Activated naive CD8-positive, alpha-beta T cell treated with anti-CD3 and anti-CD28 coated beads, Interleukin-2, amount 50 U/mL, for 24 hours (primary cell): Measurements from ENCODE around the gene RAB3A.

Source experiments
- ATAC-seq: fragments of 150-1000 bp; cut with Tn5 transposase; one replicate; pipeline ENCODE4 v1.10.0; 2021
- DNase-seq: peaks from one replicate; pipeline ENCODE4 v3.0.0; 2021
- H3K27ac Mint-ChIP-seq: one replicate; pipeline ENCODE4 v1.8.0; 2021; ENCODE audit warnings: mild to moderate bottlenecking, mixed read lengths
- H3K27me3 Mint-ChIP-seq: one replicate; pipeline ENCODE4 v1.8.0; 2021; ENCODE audit warnings: mixed read lengths
- H3K36me3 Mint-ChIP-seq: one replicate; pipeline ENCODE4 v1.8.0; 2021; ENCODE audit warnings: low read depth, mixed read lengths
- H3K4me1 Mint-ChIP-seq: one replicate; pipeline ENCODE4 v1.8.0; 2021; ENCODE audit warnings: mixed read lengths
- H3K4me3 Mint-ChIP-seq: one replicate; pipeline ENCODE4 v1.8.0; 2021; ENCODE audit warnings: mild to moderate bottlenecking, moderate library complexity, mixed read lengths
- H3K9me3 Mint-ChIP-seq: one replicate; pipeline ENCODE4 v1.8.0; 2021; ENCODE audit warnings: mixed read lengths

Gene RAB3A

DNA sequence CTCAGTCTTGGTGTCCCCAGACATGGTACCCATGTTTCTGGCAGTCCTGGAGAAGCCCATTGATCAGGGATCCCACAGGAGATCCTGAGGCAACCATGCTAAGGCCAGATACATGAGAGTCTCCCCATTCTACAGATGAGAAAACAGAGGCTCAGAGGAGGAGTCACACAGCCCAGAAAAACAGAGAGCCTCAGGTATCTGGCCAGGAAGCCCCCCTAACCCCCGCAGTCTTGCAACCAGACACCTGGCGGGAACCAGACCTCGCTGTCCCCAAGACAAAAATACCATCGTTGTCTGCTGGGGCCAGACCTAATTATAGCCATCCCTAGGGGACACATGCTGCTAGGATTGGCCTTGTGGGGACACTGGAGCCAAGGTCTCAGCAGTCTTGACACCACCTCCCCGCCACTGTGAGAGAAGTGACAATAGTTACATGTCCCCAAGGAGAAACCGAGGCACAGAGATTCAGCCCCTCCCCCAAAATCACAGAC is 24.0 kb upstream of the RAB3A start:
- Mint-ChIP-seq H3K27me3 (peaks cover 73% of the 10 kb centered on the region), H3K36me3 (no peaks in the 10 kb centered on the region), H3K4me3 (no peak overlapping the region), H3K27ac (no peak overlapping the region), H3K4me1 (peaks cover 41% of the 10 kb centered on the region), H3K9me3 (no peaks in the 10 kb centered on the region)
- no peak for ATAC-seq
- DNase-seq: no peak

- H3K27me3 Mint-ChIP-seq: peaks cover 72% of the 10 kb centered on the region
Observed at GRCh38 chr19:18226956-18227780, 23.3 kb upstream of the RAB3A start.

GRCh38 chr19:18225702-18226468 is 22.0 kb upstream of the RAB3A start, which contains the start of gene PDE4C:
PDE4C (minus strand) TSS chr19:18226438; CDS start chr19:18226415, 23 bp downstream.
- H3K27me3 Mint-ChIP-seq: peaks cover 68% of the 10 kb centered on the region
- no peaks in the 10 kb centered on the region for H3K36me3 Mint-ChIP-seq
- DNase-seq: no peak
- peaks cover 31% of the 10 kb centered on the region for H3K4me1 Mint-ChIP-seq
- ATAC-seq: no peak
- H3K27ac Mint-ChIP-seq: no peak within 1 kb of the TSS
- H3K4me3 Mint-ChIP-seq: peak within 1 kb of the TSS; percentile 71
- H3K9me3 Mint-ChIP-seq: no peaks in the 10 kb centered on the region

More at GRCh38 chr19:18226956-18227780, 23.3 kb upstream of the RAB3A start:
- H3K4me1 Mint-ChIP-seq: peaks cover 36% of the 10 kb centered on the region
- no peak overlapping the region for H3K27ac Mint-ChIP-seq
- no peak for ATAC-seq
- no peaks in the 10 kb centered on the region for H3K9me3 Mint-ChIP-seq
- no peaks in the 10 kb centered on the region for H3K36me3 Mint-ChIP-seq
- DNase-seq: no peak
- H3K4me3 Mint-ChIP-seq: no peak overlapping the region

DNA sequence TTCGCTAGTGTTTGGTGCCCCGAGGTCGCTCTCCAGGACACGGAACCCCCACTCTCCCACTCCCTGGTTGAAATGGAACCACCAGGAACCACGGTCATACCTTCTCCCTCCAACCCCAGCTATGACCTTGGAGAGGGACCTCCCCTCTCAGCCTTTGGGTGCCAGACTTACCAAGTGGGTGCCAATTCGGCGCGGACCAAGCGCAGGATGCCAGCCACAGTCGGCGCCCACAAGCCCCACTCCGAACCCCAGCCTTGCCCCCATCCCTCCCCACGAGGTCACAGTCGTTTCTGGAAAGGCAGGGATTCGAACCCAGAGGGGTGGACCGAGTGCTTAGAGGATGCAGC is 21.5 kb upstream of the RAB3A start:
- Mint-ChIP-seq H3K27me3 (peaks cover 67% of the 10 kb centered on the region), H3K4me1 (peaks cover 26% of the 10 kb centered on the region), H3K4me3 (peak overlapping the region; percentile 71), H3K36me3 (no peaks in the 10 kb centered on the region), H3K9me3 (no peaks in the 10 kb centered on the region), H3K27ac (no peak overlapping the region)
- DNase-seq (no peak), ATAC-seq (no peak)

GRCh38 chr19:18224525-18225354 is 20.9 kb upstream of the RAB3A start:
- peak overlapping the region; percentile 71 for H3K4me3 Mint-ChIP-seq
- ATAC-seq (peak; percentile 97), DNase-seq (peak; percentile 88)
- H3K4me1 Mint-ChIP-seq: peaks cover 30% of the 10 kb centered on the region
- peak overlapping the region; percentile 74 for H3K27ac Mint-ChIP-seq
- H3K27me3 Mint-ChIP-seq: peaks cover 68% of the 10 kb centered on the region
- no peaks in the 10 kb centered on the region for H3K36me3 Mint-ChIP-seq
- no peaks in the 10 kb centered on the region for H3K9me3 Mint-ChIP-seq

GRCh38 chr19:18223860-18224524 is 20.1 kb upstream of the RAB3A start:
- Mint-ChIP-seq H3K36me3 (no peaks in the 10 kb centered on the region), H3K27me3 (peaks cover 64% of the 10 kb centered on the region)

DNA sequence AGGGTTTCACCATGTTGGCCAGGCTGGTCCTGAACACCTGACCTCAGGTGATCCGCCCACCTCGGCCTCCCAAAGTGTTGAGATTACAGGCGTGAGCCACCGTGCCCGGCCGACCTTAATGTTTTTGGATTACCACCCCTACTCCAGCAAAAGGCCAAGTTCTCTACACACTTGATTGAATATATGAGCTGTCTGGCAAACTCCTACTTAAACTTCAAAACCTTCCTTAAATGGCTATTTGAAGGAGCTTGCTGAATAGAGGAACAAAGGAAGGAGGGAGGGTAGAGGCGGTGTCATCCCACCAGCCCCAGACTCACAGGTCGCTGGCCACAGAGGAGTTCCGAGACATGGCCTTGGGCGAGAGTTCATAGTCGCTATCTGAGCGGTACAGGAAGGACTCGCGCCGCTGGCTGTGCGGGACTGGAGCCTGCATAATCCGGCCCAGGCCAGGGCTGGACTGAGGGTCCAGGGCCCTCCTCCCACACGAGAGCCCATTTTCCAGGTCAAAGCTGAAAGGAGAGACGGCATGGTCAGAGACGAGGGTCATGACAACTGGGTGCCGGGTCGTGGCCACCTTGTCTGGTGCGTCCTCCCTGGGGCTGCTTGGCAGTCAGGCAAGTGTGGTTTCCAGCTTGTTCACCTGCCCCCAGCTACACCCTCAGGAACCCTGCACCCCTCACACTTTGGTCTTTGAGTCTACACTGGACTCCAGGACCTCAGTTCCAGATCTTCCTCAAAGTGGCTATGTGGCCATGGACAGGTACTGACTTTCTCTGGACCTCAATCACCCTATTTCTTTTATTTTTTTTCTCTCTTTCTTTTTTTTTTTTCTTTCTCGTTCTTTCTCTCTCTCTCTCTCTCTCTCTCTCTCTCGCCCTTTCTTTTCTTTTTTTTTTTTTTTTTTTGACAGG is 18.2 kb upstream of the RAB3A start:
- H3K4me3 Mint-ChIP-seq: no peak overlapping the region
- H3K4me1 Mint-ChIP-seq: peaks cover 29% of the 10 kb centered on the region
- peaks cover 53% of the 10 kb centered on the region for H3K27me3 Mint-ChIP-seq
- ATAC-seq (no peak), DNase-seq (no peak)
- no peaks in the 10 kb centered on the region for H3K36me3 Mint-ChIP-seq
- no peaks in the 10 kb centered on the region for H3K9me3 Mint-ChIP-seq
- no peak overlapping the region for H3K27ac Mint-ChIP-seq

More at GRCh38 chr19:18223860-18224524, 20.1 kb upstream of the RAB3A start:
- peak overlapping the region; percentile 71 for H3K4me3 Mint-ChIP-seq
- H3K9me3 Mint-ChIP-seq: no peaks in the 10 kb centered on the region
- peaks cover 31% of the 10 kb centered on the region for H3K4me1 Mint-ChIP-seq
- DNase-seq (no peak), ATAC-seq (no peak)
- H3K27ac Mint-ChIP-seq: peak overlapping the region; percentile 74

- Mint-ChIP-seq H3K36me3 (no peaks in the 10 kb centered on the region), H3K4me1 (peaks cover 25% of the 10 kb centered on the region), H3K9me3 (no peaks in the 10 kb centered on the region), H3K27me3 (peaks cover 44% of the 10 kb centered on the region), H3K4me3 (no peak overlapping the region), H3K27ac (no peak overlapping the region)
- DNase-seq (no peak), ATAC-seq (no peak)
Observed at GRCh38 chr19:18220632-18221275, 16.9 kb upstream of the RAB3A start.

GRCh38 chr19:18219911-18220631 is 16.2 kb upstream of the RAB3A start:
- ATAC-seq: no peak
- no peaks in the 10 kb centered on the region for H3K9me3 Mint-ChIP-seq
- no peak overlapping the region for H3K4me3 Mint-ChIP-seq
- DNase-seq: no peak
- no peaks in the 10 kb centered on the region for H3K36me3 Mint-ChIP-seq
- H3K4me1 Mint-ChIP-seq: peaks cover 20% of the 10 kb centered on the region
- peaks cover 37% of the 10 kb centered on the region for H3K27me3 Mint-ChIP-seq
- no peak overlapping the region for H3K27ac Mint-ChIP-seq

DNA sequence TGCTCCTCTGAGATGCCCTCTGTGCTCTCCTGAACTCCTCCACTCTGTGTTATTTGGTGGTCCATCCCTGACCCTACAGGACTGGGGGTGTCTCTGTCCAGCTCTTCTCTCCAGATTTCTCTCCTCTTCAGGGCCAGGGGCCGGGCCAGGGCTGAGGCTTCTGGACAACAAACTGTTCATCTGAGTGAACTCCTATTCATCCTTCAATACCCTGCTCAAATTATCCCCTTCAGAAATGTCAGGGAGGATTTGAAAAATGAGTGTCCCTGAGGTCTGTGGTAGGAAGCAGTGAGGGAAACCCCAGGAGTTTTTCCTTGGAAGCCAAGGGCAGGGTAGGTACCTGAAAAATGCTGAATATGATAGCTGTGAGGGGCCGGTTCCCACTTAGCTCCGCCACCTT is 14.8 kb upstream of the RAB3A start:
- Mint-ChIP-seq H3K4me3 (no peak overlapping the region), H3K27me3 (peaks cover 25% of the 10 kb centered on the region), H3K9me3 (no peaks in the 10 kb centered on the region), H3K4me1 (peaks cover 12% of the 10 kb centered on the region), H3K27ac (no peak overlapping the region), H3K36me3 (no peaks in the 10 kb centered on the region)
- ATAC-seq (no peak), DNase-seq (no peak)

DNA sequence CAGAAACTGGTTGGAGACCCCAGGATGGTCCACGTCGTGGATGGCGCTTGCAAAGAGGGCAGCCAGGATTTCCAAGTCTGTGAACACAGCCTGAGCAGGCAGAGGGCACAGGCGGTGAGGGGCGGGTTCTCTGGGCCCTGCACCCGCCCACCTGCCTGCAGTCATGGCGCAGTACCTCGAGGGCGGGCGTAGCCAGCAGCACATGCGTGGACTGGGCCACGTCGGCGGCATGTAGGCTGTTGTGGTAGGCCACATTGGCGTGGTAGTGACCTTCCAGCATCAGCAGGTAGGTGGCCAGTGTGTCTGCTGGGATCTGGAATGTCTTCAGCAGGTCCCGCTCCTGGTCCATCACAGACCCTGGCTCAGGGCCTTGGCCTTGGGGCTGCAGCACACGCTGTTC is 14.3 kb upstream of the RAB3A start:
- no peak overlapping the region for H3K4me3 Mint-ChIP-seq
- no peaks in the 10 kb centered on the region for H3K36me3 Mint-ChIP-seq
- no peak for DNase-seq
- no peak for ATAC-seq
- no peaks in the 10 kb centered on the region for H3K9me3 Mint-ChIP-seq
- H3K4me1 Mint-ChIP-seq: peaks cover 12% of the 10 kb centered on the region
- H3K27ac Mint-ChIP-seq: no peak overlapping the region
- peaks cover 23% of the 10 kb centered on the region for H3K27me3 Mint-ChIP-seq

DNA sequence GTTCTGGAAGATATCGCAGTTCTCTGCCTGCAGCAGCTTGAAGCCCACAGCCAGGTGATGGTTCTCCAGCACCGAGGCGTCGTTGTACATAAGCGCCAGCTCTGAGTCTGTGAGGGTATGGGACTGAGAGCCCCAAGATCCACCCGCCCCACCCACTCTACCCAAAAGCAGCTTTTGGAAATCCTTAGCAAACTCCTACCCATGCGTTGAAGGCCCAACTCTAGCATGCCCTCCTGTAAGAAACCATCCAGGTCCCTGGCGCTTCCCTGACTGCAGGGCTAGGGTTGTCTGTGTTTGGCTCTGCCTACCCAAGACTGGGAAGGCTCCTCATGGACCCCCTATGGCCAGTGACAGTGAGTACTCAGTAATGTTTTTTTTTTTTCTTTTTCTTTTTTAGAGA is 12.9 kb upstream of the RAB3A start:
- Mint-ChIP-seq H3K27ac (no peak overlapping the region), H3K9me3 (no peaks in the 10 kb centered on the region), H3K36me3 (no peaks in the 10 kb centered on the region), H3K4me3 (no peak overlapping the region), H3K4me1 (peaks cover 12% of the 10 kb centered on the region), H3K27me3 (peaks cover 17% of the 10 kb centered on the region)
- ATAC-seq: no peak
- no peak for DNase-seq
